HG03139 (cell line): ENCODE measurements around the gene TRPT1.
A peak's percentile ranks its signal among the peaks of the same experiment; 100 is the strongest.

Source experiments
- ATAC-seq: cut with Tn5 transposase; IDR thresholded peaks from one replicate; pipeline ENCODE4 v1.9.1; 2021; ENCODE audit not compliant: unreplicated experiment

The TRPT1 gene

DNA sequence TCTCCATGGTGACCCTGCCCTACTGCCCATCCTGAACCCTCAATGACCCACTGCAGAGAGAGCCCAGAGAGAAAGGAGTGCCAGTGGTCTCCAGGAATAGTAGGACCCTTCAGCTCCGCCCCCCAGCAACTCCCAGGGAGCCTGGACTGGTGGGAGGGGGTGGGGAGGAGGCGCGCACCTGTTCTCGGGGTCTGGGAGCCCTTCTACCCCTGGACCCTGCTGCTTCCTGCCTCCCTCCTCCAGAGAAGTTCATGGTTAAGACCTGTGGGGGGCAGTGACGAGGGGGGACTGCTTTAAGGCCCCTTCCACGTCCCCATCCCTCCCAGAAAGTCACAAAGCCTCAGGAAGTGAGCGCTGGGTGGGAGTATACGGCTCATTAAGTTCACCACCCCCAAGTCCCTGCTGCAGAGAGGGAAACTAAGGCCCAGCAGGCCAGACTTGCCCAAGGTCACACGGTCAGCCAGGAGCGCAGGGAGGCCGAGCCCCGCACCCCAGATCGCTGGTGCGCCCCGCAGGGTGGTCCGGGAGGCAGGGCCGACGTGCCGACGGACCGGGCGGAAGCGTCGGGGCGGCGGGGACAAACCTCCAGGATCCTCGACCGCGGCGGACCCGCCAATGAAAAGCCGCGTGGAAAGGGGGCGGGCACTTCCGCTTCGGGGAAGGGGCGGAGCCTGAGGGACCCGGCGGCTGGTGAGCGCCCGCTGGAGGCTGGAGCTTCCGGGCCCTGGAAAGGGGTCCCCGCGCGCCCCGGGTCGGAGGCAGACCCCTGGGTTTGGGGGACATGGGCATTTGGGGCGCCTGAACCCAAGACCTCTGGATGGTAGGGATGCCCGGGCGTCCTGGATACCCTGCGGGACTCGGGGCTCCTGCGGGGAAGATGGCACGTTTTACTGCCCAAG lies at the start of gene TRPT1, which contains the start of gene NUDT22:
TSS of gene TRPT1 (minus strand) at position 579 of the 899 bp plus-strand sequence. CDS start at position 253, 326 bp downstream.
TSS of gene NUDT22 (plus strand) at position 667 of the 899 bp plus-strand sequence. CDS start 379 bp downstream, outside the sequence.
- peak; percentile 33 for ATAC-seq

GRCh38 chr11:64275031-64275800 lies 49.2 kb upstream of the TRPT1 start:
- no peak for ATAC-seq

GRCh38 chr11:64269540-64270220 lies 43.7 kb upstream of the TRPT1 start:
- ATAC-seq = peak; percentile 56

- no peak for ATAC-seq
Observed at GRCh38 chr11:64268893-64269539, 43.0 kb upstream of the TRPT1 start.

DNA sequence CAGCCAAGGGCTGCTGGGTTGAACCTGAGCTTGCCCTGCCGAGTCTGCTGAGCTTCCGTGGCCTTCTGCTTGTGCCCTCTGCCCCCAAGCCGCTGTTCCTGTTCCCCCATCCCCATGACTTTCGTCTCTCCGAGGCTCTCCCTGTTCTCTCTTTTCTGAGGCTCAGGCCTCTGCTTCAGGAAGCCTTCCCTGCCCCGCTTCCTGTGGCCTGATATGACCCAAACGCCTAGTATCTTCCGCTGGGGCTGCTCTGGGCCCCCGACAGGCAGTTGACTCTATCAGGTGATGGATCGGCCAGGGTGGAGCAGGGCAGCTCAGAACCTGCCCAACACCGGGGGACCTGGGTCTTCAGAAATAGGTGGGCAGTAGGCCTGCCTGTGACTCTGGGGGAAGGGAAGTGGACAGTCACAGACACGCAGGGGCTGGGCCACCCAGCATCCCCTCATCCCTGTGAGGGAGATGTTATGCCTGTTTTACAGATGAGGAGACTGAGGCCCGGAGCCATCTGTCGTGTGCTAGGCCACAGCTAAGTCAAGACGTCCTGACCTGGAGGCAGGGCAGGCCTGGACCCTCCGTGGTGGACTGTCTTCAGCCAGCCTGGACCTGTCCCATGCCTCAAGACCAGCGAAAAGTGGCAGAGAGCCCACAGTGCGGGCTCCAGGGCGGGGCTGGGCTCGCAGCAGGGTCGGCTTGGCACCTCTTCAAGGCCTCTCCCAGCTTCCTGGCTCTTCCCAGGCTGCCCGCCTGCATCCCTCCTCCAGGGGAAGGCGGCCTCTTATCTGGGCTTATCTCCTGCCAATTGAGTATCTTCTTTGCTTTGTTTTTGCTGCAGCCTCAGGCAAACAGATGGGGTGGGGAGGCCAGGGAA lies 42.3 kb upstream of the TRPT1 start:
- no peak for ATAC-seq

DNA sequence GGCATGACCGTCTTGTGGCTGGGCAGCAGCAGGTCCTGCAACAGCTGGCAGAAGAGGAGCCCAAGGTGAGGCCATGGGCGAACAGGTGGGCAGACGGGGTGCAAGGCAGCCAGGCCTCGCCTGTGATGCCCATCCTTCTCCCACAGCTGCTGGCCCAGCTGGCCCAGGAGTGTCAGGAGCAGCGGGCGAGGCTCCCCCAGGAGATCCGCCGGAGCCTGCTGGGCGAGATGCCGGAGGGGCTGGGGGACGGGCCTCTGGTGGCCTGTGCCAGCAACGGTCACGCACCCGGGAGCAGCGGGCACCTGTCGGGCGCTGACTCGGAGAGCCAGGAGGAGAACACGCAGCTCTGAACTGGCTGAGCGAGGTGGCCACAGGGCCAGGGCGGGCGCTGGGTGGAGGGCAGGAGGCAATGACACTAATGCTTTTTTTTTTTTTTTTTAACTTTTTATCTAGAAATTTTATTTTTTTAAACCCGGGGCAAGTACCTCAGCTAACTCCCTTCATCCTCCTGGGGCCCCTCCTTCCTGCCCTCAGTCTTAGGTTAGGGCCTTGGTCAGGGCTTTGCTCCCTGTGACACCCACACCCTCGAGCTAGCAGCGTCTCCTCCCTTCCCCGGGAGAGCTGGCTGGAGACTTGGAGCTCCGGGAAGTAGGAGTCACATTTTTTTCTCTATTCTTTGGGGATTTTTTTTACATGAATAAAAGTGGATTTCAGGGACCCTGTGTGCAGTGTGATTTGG lies 41.4 kb upstream of the TRPT1 start:
- no peak for ATAC-seq

DNA sequence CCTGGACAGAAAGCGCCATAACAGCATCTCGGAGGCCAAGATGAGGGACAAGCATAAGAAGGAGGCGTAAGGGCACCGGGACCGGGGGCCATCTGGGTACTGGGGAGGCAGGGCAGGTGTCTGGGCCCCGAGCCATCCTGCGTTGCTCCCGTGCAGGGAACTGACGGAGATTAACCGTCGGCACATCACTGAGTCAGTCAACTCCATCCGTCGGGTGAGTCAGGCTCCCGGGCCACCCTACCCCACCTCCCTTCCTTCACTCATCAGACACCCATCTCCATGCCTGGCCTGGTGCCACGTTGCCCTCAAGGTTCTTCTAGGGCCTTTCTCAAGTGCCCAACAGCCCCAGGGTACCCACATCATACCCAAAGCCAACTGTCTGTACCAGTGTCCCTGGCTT lies 40.4 kb upstream of the TRPT1 start:
- no peak for ATAC-seq

- ATAC-seq = no peak
Observed at GRCh38 chr11:64265176-64266160, 39.5 kb upstream of the TRPT1 start.

DNA sequence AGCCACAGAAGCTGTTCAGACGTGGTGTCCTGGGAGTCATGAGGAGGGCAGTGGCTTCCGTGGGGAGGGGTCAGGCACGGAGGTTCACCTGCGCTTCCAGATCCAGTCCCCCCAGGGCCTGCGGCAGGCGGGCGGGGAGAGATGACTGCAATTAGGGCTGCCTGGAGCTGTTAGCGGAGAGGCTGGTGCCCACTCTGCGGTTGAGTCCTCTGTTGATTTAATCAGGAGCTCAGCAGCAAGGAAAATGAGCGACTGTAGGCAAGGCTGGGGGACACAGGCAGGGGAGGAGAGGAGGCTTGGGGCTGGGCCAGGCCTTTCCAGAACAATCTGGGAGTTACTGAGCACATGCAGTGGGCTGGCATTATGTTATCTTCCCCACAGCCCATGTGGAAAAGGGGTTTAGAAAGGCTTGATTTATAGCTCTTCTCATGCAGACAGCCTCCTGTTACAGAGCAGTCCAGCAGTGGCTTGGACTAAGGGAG lies 38.4 kb upstream of the TRPT1 start:
- ATAC-seq = no peak

GRCh38 chr11:64263947-64264317 lies 37.9 kb upstream of the TRPT1 start:
- no peak for ATAC-seq

GRCh38 chr11:64263021-64263946 lies 37.3 kb upstream of the TRPT1 start:
- ATAC-seq = no peak

DNA sequence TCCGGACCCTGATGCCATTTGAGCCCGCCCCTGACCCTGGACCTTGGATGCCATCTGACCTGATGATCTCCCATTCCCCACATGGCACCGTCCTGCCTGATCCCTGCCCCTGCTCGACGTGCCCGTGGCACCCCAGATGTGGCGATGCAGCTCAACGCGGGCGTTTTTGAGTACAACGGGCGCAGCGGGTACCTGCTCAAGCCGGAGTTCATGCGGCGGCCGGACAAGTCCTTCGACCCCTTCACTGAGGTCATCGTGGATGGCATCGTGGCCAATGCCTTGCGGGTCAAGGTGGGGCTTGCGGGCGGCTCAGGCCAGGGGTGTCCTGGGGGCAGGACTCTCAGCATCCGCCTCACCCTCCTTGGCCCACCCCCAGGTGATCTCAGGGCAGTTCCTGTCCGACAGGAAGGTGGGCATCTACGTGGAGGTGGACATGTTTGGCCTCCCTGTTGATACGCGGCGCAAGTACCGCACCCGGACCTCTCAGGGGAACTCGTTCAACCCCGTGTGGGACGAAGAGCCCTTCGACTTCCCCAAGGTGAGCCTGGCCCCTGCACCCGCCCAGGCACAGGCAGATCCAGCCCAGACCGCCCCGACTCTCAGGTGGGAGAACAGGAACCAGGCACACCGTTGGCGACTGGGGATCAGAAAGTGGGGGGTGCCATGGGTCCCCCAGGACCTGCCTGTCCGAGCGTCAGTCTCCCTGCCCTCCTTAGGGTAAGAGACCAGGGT lies 36.5 kb upstream of the TRPT1 start:
- ATAC-seq = no peak

GRCh38 chr11:64261556-64262080 lies 35.6 kb upstream of the TRPT1 start:
- ATAC-seq = no peak

- no peak for ATAC-seq
Observed at GRCh38 chr11:64260147-64260708, 34.2 kb upstream of the TRPT1 start.

DNA sequence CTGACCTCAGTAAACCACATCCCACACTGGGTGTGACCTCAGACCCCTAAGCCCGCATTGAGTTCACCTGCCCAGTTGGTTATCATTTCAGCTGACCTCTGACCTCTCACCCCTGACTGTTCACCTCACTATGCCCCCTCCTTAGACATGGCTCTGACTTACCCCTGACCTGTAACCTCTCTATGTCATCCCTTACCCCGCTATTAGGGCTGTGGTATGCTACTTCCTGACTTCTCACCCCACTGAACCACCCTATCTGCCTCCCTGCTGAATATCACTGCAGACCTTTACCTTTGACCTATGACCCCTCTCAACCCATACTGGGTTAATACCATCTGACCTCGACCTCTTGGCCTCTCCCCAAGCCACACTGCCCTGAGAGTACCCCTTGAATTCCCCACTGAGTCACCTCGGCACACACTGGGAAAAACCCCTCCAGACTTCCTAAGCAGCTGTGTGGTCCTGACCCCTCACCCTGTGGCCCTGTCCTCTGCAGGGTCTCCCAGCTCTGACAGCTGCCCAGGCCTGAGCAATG lies 33.6 kb upstream of the TRPT1 start:
- ATAC-seq = no peak
